Ishikawa (cell line): ENCODE results near the gene DOCK2.

Experiments used
- CEBPB ChIP-seq: IDR thresholded peaks from 2 replicates; pipeline ENCODE4 v1.6.1; 2012
- CREB1 ChIP-seq: IDR thresholded peaks from 2 replicates; pipeline ENCODE4 v1.6.1; 2012; ENCODE audit warnings: low read depth
- EGR1 ChIP-seq: IDR thresholded peaks from 2 replicates; pipeline ENCODE4 v1.6.1; 2012
- EP300 ChIP-seq: IDR thresholded peaks from 2 replicates; pipeline ENCODE4 v1.6.1; 2012; ENCODE audit warnings: borderline replicate concordance
- FOXM1 ChIP-seq: IDR thresholded peaks from 2 replicates; pipeline ENCODE4 v1.6.1; 2012; ENCODE audit warnings: low read depth, borderline replicate concordance
- MAX ChIP-seq: IDR thresholded peaks from 2 replicates; pipeline ENCODE4 v1.6.1; 2012
- NFIC ChIP-seq: IDR thresholded peaks from 2 replicates; pipeline ENCODE4 v1.6.1; 2012
- RAD21 ChIP-seq: IDR thresholded peaks from 2 replicates; pipeline ENCODE4 v1.6.1; 2012; ENCODE audit warnings: low read depth
- REST ChIP-seq: IDR thresholded peaks from 2 replicates; pipeline ENCODE4 v1.6.1; 2012; ENCODE audit warnings: low read depth, mild to moderate bottlenecking
- TAF1 ChIP-seq: IDR thresholded peaks from 2 replicates; pipeline ENCODE4 v1.6.1; 2012; ENCODE audit warnings: low read depth, mild to moderate bottlenecking
- TCF12 ChIP-seq: IDR thresholded peaks from 2 replicates; pipeline ENCODE4 v1.6.1; 2012; ENCODE audit warnings: low read depth
- TEAD4 ChIP-seq: IDR thresholded peaks from 2 replicates; pipeline ENCODE4 v1.6.1; 2012
- YY1 ChIP-seq: IDR thresholded peaks from 2 replicates; pipeline ENCODE4 v1.6.1; 2012; ENCODE audit warnings: low read depth

DNA sequence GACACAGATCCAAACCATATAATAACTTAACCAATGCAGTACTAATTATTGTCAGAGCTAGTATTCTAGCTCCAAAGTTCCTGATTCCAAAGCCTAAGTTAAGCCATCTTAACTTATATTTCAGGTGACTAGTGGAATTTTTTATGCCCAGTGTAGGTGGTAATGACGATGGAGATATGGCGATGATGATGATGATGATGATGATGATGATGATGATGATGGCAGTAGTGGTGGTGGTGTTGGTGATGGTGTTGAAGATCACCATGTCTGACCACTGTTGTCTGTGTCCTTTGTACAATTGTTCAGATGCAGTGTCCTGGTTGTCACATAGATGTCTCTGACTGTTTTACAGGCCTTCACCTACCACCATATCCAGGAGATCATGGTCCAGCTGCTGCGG, 203.3 kb downstream of the DOCK2 start:
- TF ChIP-seq TCF12 (no peak), TAF1 (no peak), CEBPB (no peak), RAD21 (no peak), EP300 (no peak), YY1 (no peak), MAX (no peak), REST (no peak), FOXM1 (no peak), TEAD4 (no peak), NFIC (no peak), CREB1 (no peak), EGR1 (no peak)
